ENCODE data around the gene BRD3OS.

Gene BRD3OS

GRCh38 chr9:134049772-134050588 lies 24.7 kb downstream of the BRD3OS start:
- ChIA-PET CTCF (interaction anchor here (2.1 to 2.5 kb wide), 2 partner anchors 15 to 17 kb away, joined by 7 to 9 read pairs; no protein-coding TSS in a partner anchor), POLR2A (no interaction called here)
- DNase-seq (ENCODE audit: extremely low spot score): no peak
- TF ChIP-seq CTCF (IDR thresholded peaks at IDR 0.05; ENCODE audit: control extremely low read depth, extremely low read depth, low read depth, missing control alignments): no peak

- ChIA-PET CTCF (interaction anchor here (2.1 to 2.5 kb wide), 2 partner anchors 14 to 17 kb away, joined by 7 to 9 read pairs; no protein-coding TSS in a partner anchor), POLR2A (no interaction called here)
- no peak for TF ChIP-seq CTCF (IDR thresholded peaks at IDR 0.05; ENCODE audit: control extremely low read depth, extremely low read depth, low read depth, missing control alignments)
- no peak for DNase-seq (ENCODE audit: extremely low spot score)
Observed at GRCh38 chr9:134050726-134051125, 25.4 kb downstream of the BRD3OS start.

GRCh38 chr9:134051319-134051718 lies 26.0 kb downstream of the BRD3OS start:
- CTCF ChIA-PET: interaction anchor here (0.7 to 2.5 kb wide), 3 partner anchors 14 to 50 kb away, joined by 3 to 9 read pairs (median 7); no protein-coding TSS in a partner anchor
- DNase-seq (ENCODE audit: extremely low spot score): no peak
- TF ChIP-seq CTCF (IDR thresholded peaks at IDR 0.05; ENCODE audit: control extremely low read depth, extremely low read depth, low read depth, missing control alignments): no peak
- POLR2A ChIA-PET: no interaction called here

GRCh38 chr9:134052491-134052890 lies 27.2 kb downstream of the BRD3OS start:
- POLR2A ChIA-PET: interaction anchor here (0.7 kb wide), 1 partner anchor 1760 kb away, joined by 10 read pairs; no protein-coding TSS in a partner anchor
- no peak for DNase-seq (ENCODE audit: extremely low spot score)

GRCh38 chr9:134052941-134053340 lies 27.7 kb downstream of the BRD3OS start:
- no peak for TF ChIP-seq CTCF (IDR thresholded peaks at IDR 0.05; ENCODE audit: control extremely low read depth, extremely low read depth, low read depth, missing control alignments)
- POLR2A ChIA-PET: interaction anchor here (0.7 kb wide), 1 partner anchor 1761 kb away, joined by 10 read pairs; no protein-coding TSS in a partner anchor
- CTCF ChIA-PET: no interaction called here
- DNase-seq (ENCODE audit: extremely low spot score): no peak

More at GRCh38 chr9:134052491-134052890, 27.2 kb downstream of the BRD3OS start:
- no peak for TF ChIP-seq CTCF (IDR thresholded peaks at IDR 0.05; ENCODE audit: control extremely low read depth, extremely low read depth, low read depth, missing control alignments)
- CTCF ChIA-PET: interaction anchor here (2.5 kb wide), 1 partner anchor 13 kb away, joined by 7 read pairs; no protein-coding TSS in a partner anchor

- DNase-seq (ENCODE audit: extremely low spot score): no peak
- no peak for TF ChIP-seq CTCF (IDR thresholded peaks at IDR 0.05; ENCODE audit: control extremely low read depth, extremely low read depth, low read depth, missing control alignments)
- CTCF ChIA-PET: interaction anchor here (1.5 kb wide), 1 partner anchor 19 kb away, joined by 3 read pairs; no protein-coding TSS in a partner anchor
- POLR2A ChIA-PET: interaction anchor here (0.7 kb wide), 1 partner anchor 1761 kb away, joined by 10 read pairs; no protein-coding TSS in a partner anchor
Observed at GRCh38 chr9:134053401-134053871, 28.2 kb downstream of the BRD3OS start.
